ENCODE results near the gene MNX1. TPM values are rescaled to one million over a fixed set of nuclear protein-coding genes. Genes with fewer than 3 reads are reported as not detected.

MNX1 gene
- total RNA-seq, 5 donors from 2014 or later (not counting 1 experiment from before 2014, with no cell fraction given): 0.10 to 0.30 TPM; not detected in 3

- H3K4me1 Mint-ChIP-seq: peaks cover 32 to 36% (median 36%) of the 10 kb centered on the region in 3 donors
These were observed 8.3 kb downstream of the MNX1 start for GRCh38 chr7:157001920-157002818.

GRCh38 chr7:157000741-157001653, 9.5 kb downstream of the MNX1 start:
- H3K27ac Mint-ChIP-seq: no peak overlapping the region
- DNase-seq: no peak
- peak overlapping the region; percentile 56 to 78 (median 74) for H3K4me3 Mint-ChIP-seq
- no peaks in the 10 kb centered on the region for H3K36me3 ChIP-seq (ENCODE audit: control insufficient read depth in 2 of 2, extremely low read depth in 1 of 2, insufficient read depth in 1 of 2, low read length in 1 of 2)
- H3K9me3 Mint-ChIP-seq: no peaks in the 10 kb centered on the region
- peaks cover 32 to 36% (median 36%) of the 10 kb centered on the region in 3 donors for H3K4me1 Mint-ChIP-seq
- H3K4me3 ChIP-seq (ENCODE audit: control insufficient read depth in 1 of 2, extremely low read depth in 1 of 2, low read length in 1 of 2): peak overlapping the region in 1 of 2 donors; percentile 23
- ATAC-seq (replicated peaks in 1 of 4): peak in 2 of 4 experiments; percentile 30 to 32
- H3K36me3 Mint-ChIP-seq: no peaks in the 10 kb centered on the region
- no peak overlapping the region for H3K27ac ChIP-seq (ENCODE audit: low read length)
- peaks cover 2 to 40% of the 10 kb centered on the region in 2 experiments for H3K4me1 ChIP-seq (ENCODE audit: control insufficient read depth in 1 of 2, extremely low read depth in 1 of 2, insufficient read depth in 2 of 2, low read length in 2 of 2)
- 41% methylated on average over 8 of the region's 25 CpGs for WGBS (ENCODE audit: insufficient coverage)
- POLR2A ChIA-PET: interaction anchor here in 1 of 2 donors (0.6 kb wide), 1 partner anchor 29 kb away, joined by 3 read pairs; no protein-coding TSS in a partner anchor
- H3K9me3 ChIP-seq: no peaks in the 10 kb centered on the region
- CTCF ChIA-PET: no interaction called here
- H3K27me3 Mint-ChIP-seq: peaks cover 64 to 74% of the 10 kb centered on the region in 2 donors
- H3K27me3 ChIP-seq (replicated peaks in 1 of 2; ENCODE audit: control insufficient read depth in 2 of 2, extremely low read depth in 1 of 2, insufficient read depth in 2 of 2, low read length in 1 of 2): peaks cover 17 to 71% of the 10 kb centered on the region in 2 experiments

More at GRCh38 chr7:157001920-157002818, 8.3 kb downstream of the MNX1 start:
- DNase-seq (no peak), ATAC-seq (replicated peaks in 1 of 4) (no peak)
- Mint-ChIP-seq H3K36me3 (no peaks in the 10 kb centered on the region), H3K9me3 (no peaks in the 10 kb centered on the region), H3K27ac (no peak overlapping the region), H3K4me3 (peak overlapping the region in 1 of 3 donors; percentile 78), H3K27me3 (peaks cover 56 to 73% of the 10 kb centered on the region in 2 donors)
- no peaks in the 10 kb centered on the region for H3K9me3 ChIP-seq
- WGBS (ENCODE audit: insufficient coverage): 8% methylated on average over 17 of the region's 32 CpGs
- CTCF ChIA-PET: no interaction called here
- H3K27me3 ChIP-seq (replicated peaks in 1 of 2; ENCODE audit: control insufficient read depth in 2 of 2, extremely low read depth in 1 of 2, insufficient read depth in 2 of 2, low read length in 1 of 2): peaks cover 17 to 79% of the 10 kb centered on the region in 2 experiments
- H3K4me1 ChIP-seq (ENCODE audit: control insufficient read depth in 1 of 2, extremely low read depth in 1 of 2, insufficient read depth in 2 of 2, low read length in 2 of 2): peaks cover 2 to 43% of the 10 kb centered on the region in 2 experiments
- H3K4me3 ChIP-seq (ENCODE audit: control insufficient read depth in 1 of 2, extremely low read depth in 1 of 2, low read length in 1 of 2): no peak overlapping the region
- H3K27ac ChIP-seq (ENCODE audit: low read length): no peak overlapping the region
- POLR2A ChIA-PET: no interaction called here
- H3K36me3 ChIP-seq (ENCODE audit: control insufficient read depth in 2 of 2, extremely low read depth in 1 of 2, insufficient read depth in 1 of 2, low read length in 1 of 2): no peaks in the 10 kb centered on the region

- DNase-seq (no peak), ATAC-seq (replicated peaks in 1 of 4) (peak in 1 of 4 experiments; percentile 19)
- H3K9me3 ChIP-seq: no peaks in the 10 kb centered on the region
- Mint-ChIP-seq H3K36me3 (no peaks in the 10 kb centered on the region), H3K27me3 (peaks cover 69 to 76% of the 10 kb centered on the region in 2 donors), H3K4me1 (peaks cover 32 to 36% (median 36%) of the 10 kb centered on the region in 3 donors), H3K27ac (no peak overlapping the region), H3K4me3 (peak overlapping the region; percentile 71 to 78 (median 74)), H3K9me3 (no peaks in the 10 kb centered on the region)
- peak overlapping the region; percentile 31 to 58 for H3K4me3 ChIP-seq (ENCODE audit: control insufficient read depth in 1 of 2, extremely low read depth in 1 of 2, low read length in 1 of 2)
- ChIA-PET POLR2A (interaction anchor here in 1 of 2 donors (0.6 kb wide), 1 partner anchor 30 kb away, joined by 3 read pairs; no protein-coding TSS in a partner anchor), CTCF (no interaction called here)
- H3K36me3 ChIP-seq (ENCODE audit: control insufficient read depth in 2 of 2, extremely low read depth in 1 of 2, insufficient read depth in 1 of 2, low read length in 1 of 2): no peaks in the 10 kb centered on the region
- peaks cover 2 to 36% of the 10 kb centered on the region in 2 experiments for H3K4me1 ChIP-seq (ENCODE audit: control insufficient read depth in 1 of 2, extremely low read depth in 1 of 2, insufficient read depth in 2 of 2, low read length in 2 of 2)
- H3K27me3 ChIP-seq (replicated peaks in 1 of 2; ENCODE audit: control insufficient read depth in 2 of 2, extremely low read depth in 1 of 2, insufficient read depth in 2 of 2, low read length in 1 of 2): peaks cover 17 to 70% of the 10 kb centered on the region in 2 experiments
- 2% methylated on average over 24 of the region's 75 CpGs for WGBS (ENCODE audit: insufficient coverage)
- H3K27ac ChIP-seq (ENCODE audit: low read length): no peak overlapping the region
These were observed 10.3 kb downstream of the MNX1 start for GRCh38 chr7:156999958-157000726.

- no peak for ATAC-seq (replicated peaks in 1 of 4)
- H3K36me3 Mint-ChIP-seq: no peaks in the 10 kb centered on the region
- peaks cover 2 to 30% of the 10 kb centered on the region in 2 experiments for H3K4me1 ChIP-seq (ENCODE audit: control insufficient read depth in 1 of 2, extremely low read depth in 1 of 2, insufficient read depth in 2 of 2, low read length in 2 of 2)
- H3K4me3 Mint-ChIP-seq: peak overlapping the region; percentile 49 to 78 (median 58)
- no peak for DNase-seq
- ChIA-PET CTCF (no interaction called here), POLR2A (interaction anchor here in 1 of 2 donors (0.6 kb wide), 1 partner anchor 31 kb away, joined by 3 read pairs; no protein-coding TSS in a partner anchor)
- H3K4me3 ChIP-seq (ENCODE audit: control insufficient read depth in 1 of 2, extremely low read depth in 1 of 2, low read length in 1 of 2): peak overlapping the region in 1 of 2 donors; percentile 62
- no peak overlapping the region for H3K27ac ChIP-seq (ENCODE audit: low read length)
- no peaks in the 10 kb centered on the region for H3K9me3 ChIP-seq
- H3K9me3 Mint-ChIP-seq: no peaks in the 10 kb centered on the region
- no peak overlapping the region for H3K27ac Mint-ChIP-seq
- H3K27me3 ChIP-seq (replicated peaks in 1 of 2; ENCODE audit: control insufficient read depth in 2 of 2, extremely low read depth in 1 of 2, insufficient read depth in 2 of 2, low read length in 1 of 2): peaks cover 21 to 70% of the 10 kb centered on the region in 2 experiments
- peaks cover 23 to 28% (median 28%) of the 10 kb centered on the region in 3 donors for H3K4me1 Mint-ChIP-seq
- peaks cover 62 to 71% of the 10 kb centered on the region in 2 donors for H3K27me3 Mint-ChIP-seq
- no peaks in the 10 kb centered on the region for H3K36me3 ChIP-seq (ENCODE audit: control insufficient read depth in 2 of 2, extremely low read depth in 1 of 2, insufficient read depth in 1 of 2, low read length in 1 of 2)
- WGBS (ENCODE audit: insufficient coverage): 9% methylated on average over 52 of the region's 57 CpGs
These were observed 11.2 kb downstream of the MNX1 start for GRCh38 chr7:156998988-156999957.

- H3K36me3 ChIP-seq (ENCODE audit: control insufficient read depth in 2 of 2, extremely low read depth in 1 of 2, insufficient read depth in 1 of 2, low read length in 1 of 2): no peaks in the 10 kb centered on the region
- POLR2A ChIA-PET: no interaction called here
- Mint-ChIP-seq H3K27me3 (peaks cover 49 to 69% of the 10 kb centered on the region in 2 donors), H3K27ac (no peak overlapping the region), H3K36me3 (no peaks in the 10 kb centered on the region), H3K9me3 (no peaks in the 10 kb centered on the region), H3K4me1 (peaks cover 2 to 8% (median 5%) of the 10 kb centered on the region in 3 donors), H3K4me3 (no peak overlapping the region)
- peaks cover 0 to 6% of the 10 kb centered on the region in 2 experiments for H3K4me1 ChIP-seq (ENCODE audit: control insufficient read depth in 1 of 2, extremely low read depth in 1 of 2, insufficient read depth in 2 of 2, low read length in 2 of 2)
- CTCF ChIA-PET: no interaction called here
- H3K27me3 ChIP-seq (replicated peaks in 1 of 2; ENCODE audit: control insufficient read depth in 2 of 2, extremely low read depth in 1 of 2, insufficient read depth in 2 of 2, low read length in 1 of 2): peaks cover 18 to 66% of the 10 kb centered on the region in 2 experiments
- ATAC-seq (replicated peaks in 1 of 4) (no peak), DNase-seq (no peak)
- H3K27ac ChIP-seq (ENCODE audit: low read length): no peak overlapping the region
- 93% methylated on average over 3 of the region's 8 CpGs for WGBS (ENCODE audit: insufficient coverage)
- H3K4me3 ChIP-seq (ENCODE audit: control insufficient read depth in 1 of 2, extremely low read depth in 1 of 2, low read length in 1 of 2): no peak overlapping the region
- no peaks in the 10 kb centered on the region for H3K9me3 ChIP-seq
These were observed 16.0 kb downstream of the MNX1 start for GRCh38 chr7:156994417-156994816.
